ENCODE results near the gene DNAJC25. TPM values are rescaled to one million over a fixed set of nuclear protein-coding genes. Genes with fewer than 3 reads are reported as not detected.

Gene DNAJC25
- total RNA-seq, 2 donors from 2014 or later = 11.7 to 13.5 TPM

- H3K36me3 ChIP-seq = no peaks in the 10 kb centered on the region
- no peaks in the 10 kb centered on the region for H3K27me3 ChIP-seq (replicated peaks; ENCODE audit: insufficient read depth)
- TF ChIP-seq POLR2A (IDR thresholded peaks at IDR 0.05) (no peak), CTCF (IDR thresholded peaks at IDR 0.05) (no peak), POLR2AphosphoS5 (IDR thresholded peaks at IDR 0.05) (no peak)
- intact Hi-C loops (cut with DNase I) = no loop called here
- DNase-seq (ENCODE audit: low spot score) = no peak
- no peaks in the 10 kb centered on the region for H3K4me1 ChIP-seq (replicated peaks)
- H3K9me3 ChIP-seq = no peaks in the 10 kb centered on the region
- no peak overlapping the region for H3K4me3 ChIP-seq
- 91% methylated on average over 2 of the region's 2 CpGs for WGBS
- no peak overlapping the region for H3K27ac ChIP-seq
These were observed 43.2 kb downstream of the DNAJC25 start for GRCh38 chr9:111674319-111674718.

- Histone ChIP-seq H3K27me3 (replicated peaks; ENCODE audit: insufficient read depth) (no peaks in the 10 kb centered on the region), H3K36me3 (no peaks in the 10 kb centered on the region), H3K27ac (no peak overlapping the region), H3K4me1 (replicated peaks) (no peaks in the 10 kb centered on the region), H3K9me3 (no peaks in the 10 kb centered on the region), H3K4me3 (no peak overlapping the region)
- intact Hi-C loops (cut with DNase I) = no loop called here
- TF ChIP-seq POLR2AphosphoS5 (IDR thresholded peaks at IDR 0.05) (no peak), POLR2A (IDR thresholded peaks at IDR 0.05) (no peak), CTCF (IDR thresholded peaks at IDR 0.05) (no peak)
- WGBS = 96% methylated on average over 3 of the region's 3 CpGs
- DNase-seq (ENCODE audit: low spot score) = no peak
These were observed 45.0 kb downstream of the DNAJC25 start for GRCh38 chr9:111676116-111676515.

GRCh38 chr9:111678293-111678692 lies 47.2 kb downstream of the DNAJC25 start:
- Histone ChIP-seq H3K27ac (no peak overlapping the region), H3K4me1 (replicated peaks) (no peaks in the 10 kb centered on the region), H3K9me3 (no peaks in the 10 kb centered on the region), H3K36me3 (no peaks in the 10 kb centered on the region), H3K4me3 (no peak overlapping the region), H3K27me3 (replicated peaks; ENCODE audit: insufficient read depth) (no peaks in the 10 kb centered on the region)
- WGBS = 97% methylated on average over 5 of the region's 5 CpGs
- TF ChIP-seq CTCF (IDR thresholded peaks at IDR 0.05) (no peak), POLR2A (IDR thresholded peaks at IDR 0.05) (no peak), POLR2AphosphoS5 (IDR thresholded peaks at IDR 0.05) (no peak)
- no peak for DNase-seq (ENCODE audit: low spot score)
- intact Hi-C loops (cut with DNase I) = no loop called here

- H3K9me3 ChIP-seq = no peaks in the 10 kb centered on the region
- H3K36me3 ChIP-seq = no peaks in the 10 kb centered on the region
- DNase-seq (ENCODE audit: low spot score) = no peak
- no peak overlapping the region for H3K27ac ChIP-seq
- H3K4me1 ChIP-seq (replicated peaks) = no peaks in the 10 kb centered on the region
- H3K27me3 ChIP-seq (replicated peaks; ENCODE audit: insufficient read depth) = no peaks in the 10 kb centered on the region
- no peak for TF ChIP-seq POLR2AphosphoS5 (IDR thresholded peaks at IDR 0.05)
- TF ChIP-seq CTCF (IDR thresholded peaks at IDR 0.05) = no peak
- intact Hi-C loops (cut with DNase I) = no loop called here
- H3K4me3 ChIP-seq = no peak overlapping the region
- WGBS = 93% methylated on average over 6 of the region's 6 CpGs
These were observed 48.1 kb downstream of the DNAJC25 start for GRCh38 chr9:111679199-111679598.

DNA sequence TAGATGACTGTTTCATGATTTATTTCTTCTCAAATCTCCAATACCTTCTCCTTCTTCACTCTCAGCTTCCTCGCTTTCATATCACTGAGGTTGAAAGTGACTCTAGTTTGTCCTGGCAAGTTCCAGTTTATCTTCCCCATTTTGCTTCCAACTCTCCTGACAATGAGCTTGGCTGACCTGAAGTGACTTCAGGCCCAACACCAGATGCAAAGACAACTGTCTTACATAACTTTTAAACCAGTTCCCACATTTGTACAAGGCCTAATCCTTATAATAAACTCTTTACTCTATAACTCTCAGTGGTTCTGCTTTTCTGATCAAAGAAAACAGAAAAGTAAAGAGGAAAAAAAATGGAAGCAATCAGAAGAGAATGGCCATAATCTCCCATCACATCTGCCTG lies 52.3 kb downstream of the DNAJC25 start:
- H3K9me3 ChIP-seq = no peaks in the 10 kb centered on the region
- no peaks in the 10 kb centered on the region for H3K4me1 ChIP-seq (replicated peaks)
- H3K36me3 ChIP-seq = no peaks in the 10 kb centered on the region
- DNase-seq (ENCODE audit: low spot score) = no peak
- no peaks in the 10 kb centered on the region for H3K27me3 ChIP-seq (replicated peaks; ENCODE audit: insufficient read depth)
- WGBS = 100% methylated on average over 1 of the region's 1 CpG
- intact Hi-C loops (cut with DNase I) = no loop called here
- H3K27ac ChIP-seq = no peak overlapping the region
- TF ChIP-seq POLR2AphosphoS5 (IDR thresholded peaks at IDR 0.05) (no peak), POLR2A (IDR thresholded peaks at IDR 0.05) (no peak), CTCF (IDR thresholded peaks at IDR 0.05) (no peak)
- no peak overlapping the region for H3K4me3 ChIP-seq

Data from prostate gland (tissue), 2 donors.